Measurements from ENCODE around the gene ZNF786. TPM values are rescaled to one million over a fixed set of nuclear protein-coding genes. Genes with fewer than 3 reads are reported as not detected.

Gene ZNF786
- total and polyA plus RNA-seq, 9 of the 15 experiments (the other 6 are each of a cell fraction or from before 2014, with no cell fraction given) = 0.31 to 5.4 (median 3.0) TPM

GRCh38 chr7:149090397-149091195 lies at the start of gene ZNF786 (continued):
- TF ChIP-seq CTCFL (IDR thresholded peaks at IDR 0.05; ENCODE audit: borderline replicate concordance, insufficient read depth, low read depth, low read length, poor library complexity, severe bottlenecking) = peak; percentile 93
- TF ChIP-seq HNRNPK (IDR thresholded peaks at IDR 0.05; ENCODE audit: low read depth, low read length, poor library complexity, severe bottlenecking) = peak; percentile 83
- peak; percentile 59; the same call in 1 of the 2 replicates for TF ChIP-seq TOE1 (IDR thresholded peaks at IDR 0.05; ENCODE audit: borderline replicate concordance)
- peak; percentile 69; the same call in 1 of the 2 replicates for TF ChIP-seq TOE1 (CRISPR knock-in tag; IDR thresholded peaks at IDR 0.05; ENCODE audit: borderline replicate concordance, low read depth)
- TF ChIP-seq ZNF507 (tag; conservative IDR thresholded peaks at IDR 0.05) = no peak
- no peak; the same call in 1 of the 2 replicates for TF ChIP-seq ZNF644 (tag; IDR thresholded peaks at IDR 0.05; ENCODE audit: low read depth)
- TF ChIP-seq CBX8 (IDR thresholded peaks at IDR 0.05; ENCODE audit: borderline replicate concordance, extremely low read depth, low read depth, low read length, poor library complexity, severe bottlenecking) = no peak
- peak; percentile 74; the same call in 1 of the 2 replicates for TF ChIP-seq SRSF1 (IDR thresholded peaks at IDR 0.05; ENCODE audit: low read depth, low read length)
- peak; percentile 62 for TF ChIP-seq NFIC (IDR thresholded peaks at IDR 0.05)
- TF ChIP-seq STAG1 (CRISPR knock-in tag; IDR thresholded peaks at IDR 0.05; ENCODE audit: borderline replicate concordance) = peak; percentile 74
- no peak for TF ChIP-seq BRD9 (IDR thresholded peaks at IDR 0.05; ENCODE audit: low read depth, partially characterized antibody)
- TF ChIP-seq NRF1 (conservative IDR thresholded peaks at IDR 0.05 in 1 of 2, IDR thresholded peaks at IDR 0.05 in 1 of 2) = peak; percentile 80 to 81
- TF ChIP-seq ZNF512 (tag; IDR thresholded peaks at IDR 0.05) = no peak
- peak; percentile 61; the same call in 1 of the 2 replicates for TF ChIP-seq RUNX1 (IDR thresholded peaks at IDR 0.05; ENCODE audit: low read depth)
- no peak for TF ChIP-seq ZNF561 (CRISPR knock-in tag; conservative IDR thresholded peaks at IDR 0.05)
- TF ChIP-seq NCOA1 (IDR thresholded peaks at IDR 0.05; ENCODE audit: low read depth) = 0 out of 2 replicates have a peak, but pooled peaks have one; percentile 11
- peak; percentile 62 for TF ChIP-seq RBM25 (IDR thresholded peaks at IDR 0.05; ENCODE audit: low read depth, low read length, severe bottlenecking)
- peak; percentile 97 to 98 for TF ChIP-seq MAZ (CRISPR knock-in tag; conservative IDR thresholded peaks at IDR 0.05 in 1 of 2, IDR thresholded peaks at IDR 0.05 in 1 of 2)
- TF ChIP-seq POU5F1 (IDR thresholded peaks at IDR 0.05; ENCODE audit: borderline replicate concordance, low read depth, low read length, partially characterized antibody) = no peak
- peak; percentile 87 for TF ChIP-seq POLR2A (conservative IDR thresholded peaks at IDR 0.05)
- no peak for TF ChIP-seq MBD1 (CRISPR knock-in tag; IDR thresholded peaks at IDR 0.05)
